ENCODE data around the gene TSPAN17.

Gene TSPAN17

GRCh38 chr5:176679365-176680225 lies 32.3 kb downstream of the TSPAN17 start:
- TF ChIP-seq GATA1 (IDR thresholded peaks at IDR 0.05; ENCODE audit: low read depth, low read length) (no peak), POLR2A (IDR thresholded peaks at IDR 0.05; ENCODE audit: low read length) (no peak)
- no peak for DNase-seq

GRCh38 chr5:176680226-176680563 lies 32.9 kb downstream of the TSPAN17 start:
- TF ChIP-seq GATA1 (IDR thresholded peaks at IDR 0.05; ENCODE audit: low read depth, low read length) (no peak), POLR2A (IDR thresholded peaks at IDR 0.05; ENCODE audit: low read length) (no peak)
- no peak for DNase-seq

- no peak for DNase-seq
- TF ChIP-seq POLR2A (IDR thresholded peaks at IDR 0.05; ENCODE audit: low read length), result no peak
Measured at GRCh38 chr5:176682016-176682531, 34.8 kb downstream of the TSPAN17 start.

GRCh38 chr5:176685010-176685409 lies 37.7 kb downstream of the TSPAN17 start:
- no peak for DNase-seq

GRCh38 chr5:176687247-176687646 lies 40.0 kb downstream of the TSPAN17 start:
- no peak for DNase-seq
- TF ChIP-seq GATA1 (IDR thresholded peaks at IDR 0.05; ENCODE audit: low read depth, low read length), result no peak
- no peak for TF ChIP-seq POLR2A (IDR thresholded peaks at IDR 0.05; ENCODE audit: low read length)

More at GRCh38 chr5:176685010-176685409, 37.7 kb downstream of the TSPAN17 start:
- TF ChIP-seq GATA1 (IDR thresholded peaks at IDR 0.05; ENCODE audit: low read depth, low read length) (no peak), POLR2A (IDR thresholded peaks at IDR 0.05; ENCODE audit: low read length) (no peak)

GRCh38 chr5:176687881-176688280 lies 40.6 kb downstream of the TSPAN17 start:
- TF ChIP-seq GATA1 (IDR thresholded peaks at IDR 0.05; ENCODE audit: low read depth, low read length) (no peak), POLR2A (IDR thresholded peaks at IDR 0.05; ENCODE audit: low read length) (no peak)
- no peak for DNase-seq

GRCh38 chr5:176690911-176691310 lies 43.6 kb downstream of the TSPAN17 start:
- no peak for TF ChIP-seq GATA1 (IDR thresholded peaks at IDR 0.05; ENCODE audit: low read depth, low read length)
- no peak for TF ChIP-seq POLR2A (IDR thresholded peaks at IDR 0.05; ENCODE audit: low read length)
- DNase-seq, result no peak

GRCh38 chr5:176691524-176691923 lies 44.2 kb downstream of the TSPAN17 start:
- no peak for DNase-seq
- no peak for TF ChIP-seq POLR2A (IDR thresholded peaks at IDR 0.05; ENCODE audit: low read length)
- no peak for TF ChIP-seq GATA1 (IDR thresholded peaks at IDR 0.05; ENCODE audit: low read depth, low read length)

GRCh38 chr5:176692326-176692725 lies 45.0 kb downstream of the TSPAN17 start:
- TF ChIP-seq POLR2A (IDR thresholded peaks at IDR 0.05; ENCODE audit: low read length), result no peak
- no peak for TF ChIP-seq GATA1 (IDR thresholded peaks at IDR 0.05; ENCODE audit: low read depth, low read length)
- no peak for DNase-seq

GRCh38 chr5:176692839-176693476 lies 45.7 kb downstream of the TSPAN17 start:
- DNase-seq, result no peak
- no peak for TF ChIP-seq GATA1 (IDR thresholded peaks at IDR 0.05; ENCODE audit: low read depth, low read length)
- no peak for TF ChIP-seq POLR2A (IDR thresholded peaks at IDR 0.05; ENCODE audit: low read length)

- DNase-seq, result no peak
Measured at GRCh38 chr5:176693477-176693851, 46.2 kb downstream of the TSPAN17 start.

GRCh38 chr5:176694146-176694545 lies 46.9 kb downstream of the TSPAN17 start:
- DNase-seq, result no peak
- no peak for TF ChIP-seq GATA1 (IDR thresholded peaks at IDR 0.05; ENCODE audit: low read depth, low read length)
- TF ChIP-seq POLR2A (IDR thresholded peaks at IDR 0.05; ENCODE audit: low read length), result no peak

More at GRCh38 chr5:176693477-176693851, 46.2 kb downstream of the TSPAN17 start:
- no peak for TF ChIP-seq GATA1 (IDR thresholded peaks at IDR 0.05; ENCODE audit: low read depth, low read length)
- TF ChIP-seq POLR2A (IDR thresholded peaks at IDR 0.05; ENCODE audit: low read length), result no peak

GRCh38 chr5:176694631-176695030 lies 47.3 kb downstream of the TSPAN17 start:
- DNase-seq, result no peak
- TF ChIP-seq GATA1 (IDR thresholded peaks at IDR 0.05; ENCODE audit: low read depth, low read length) (no peak), POLR2A (IDR thresholded peaks at IDR 0.05; ENCODE audit: low read length) (no peak)

- TF ChIP-seq GATA1 (IDR thresholded peaks at IDR 0.05; ENCODE audit: low read depth, low read length), result no peak
- TF ChIP-seq POLR2A (IDR thresholded peaks at IDR 0.05; ENCODE audit: low read length), result no peak
- DNase-seq, result no peak
Measured at GRCh38 chr5:176695073-176695472, 47.8 kb downstream of the TSPAN17 start.
